Right lobe of liver (tissue), 6 donors: ENCODE measurements around the gene TMEM200A. TPM values are rescaled to one million over a fixed set of nuclear protein-coding genes. Genes with fewer than 3 reads are reported as not detected.

Source experiments
- ATAC-seq, 4 donors: fragments of 200-7000 bp; cut with Tn5 transposase; one replicate each; pipeline ENCODE4 v1.9.1; 2020; ENCODE audit warnings: mild to moderate bottlenecking in 4 of 4, moderate library complexity in 4 of 4
- DNase-seq, 3 donors: peaks; one replicate each; pipeline ENCODE4 v3.0.0-alpha.2; 2020
- H3K27ac ChIP-seq, 3 donors: fragments of 200-600 bp; one replicate each; pipeline ENCODE4 v1.8.0; 2022
- H3K27me3 ChIP-seq, 2 donors: fragments of 200-600 bp; one replicate each; pipeline ENCODE4 v1.8.0; 2022
- H3K36me3 ChIP-seq, 4 donors: fragments of 200-600 bp; sonication (generic) in 1 of 4; one replicate each; pipeline versions ENCODE4 v1.5.1 to v1.8.0; 2017 to 2022; ENCODE audit warnings: control low read depth in 1 of 4
- H3K4me1 ChIP-seq, 4 donors: fragments of 200-600 bp; sonication (generic) in 1 of 4; one replicate each; pipeline versions ENCODE4 v1.5.1 to v1.8.0; 2017 to 2022; ENCODE audit warnings: control low read depth in 1 of 4
- H3K4me3 ChIP-seq, 3 donors: fragments of 200-600 bp; one replicate each; pipeline ENCODE4 v1.8.0; 2022
- H3K9me3 ChIP-seq, 4 donors: fragments of 200-600 bp; sonication (generic) in 1 of 4; one replicate each; pipeline versions ENCODE4 v1.5.1 to v1.8.0; 2017 to 2022; ENCODE audit warnings: control low read depth in 1 of 4
- POLR2A ChIP-seq: fragments of 450-650 bp; IDR thresholded peaks from one replicate; pipeline ENCODE4 v1.6.1; 2017; ENCODE audit warnings: antibody characterized with exemption, mild to moderate bottlenecking
- WGBS: methylation state at CpG from one replicate; pipeline ENCODE4 v1.1.6; 2018; ENCODE audit warnings: low coverage, low lambda C conversion rate; ENCODE audit not compliant: insufficient coverage; ENCODE audit errors: missing lambda C conversion rate; 5-methylcytosine and 5-hydroxymethylcytosine counted together
- intact Hi-C, 2 donors: fragments of 100-400 bp; cut with DNase I; formaldehyde crosslinking; loops; one replicate each; pipeline versions ENCODE4 v1.11.2 to v1.14.1; 2022
- total RNA-seq, 6 experiments: library from RNA; depleted of rRNA in 2 of 6; stranded (reverse); fragments of >200 nt in 2 of 6; fragmentation: NEBNext Ultra II Directional in 3 of 6; extraction: Animal tissue kit (Norgen Biotek cat#: 25700) in 3 of 6; gene quantifications; one replicate each; pipeline versions ENCODE4 v1.1.0 to v1.2.4, GENCODE V29; 2016 to 2023
- TF ChIP-seq, protein P1 (sequence below), 4 donors: fragments of 200-600 bp in 3 of 4; fragments of 450-650 bp in 1 of 4; IDR thresholded peaks; one replicate each; pipeline versions ENCODE4 v1.5.1 to v1.8.0; 2016 to 2022; ENCODE audit warnings: antibody characterized with exemption in 4 of 4, mild to moderate bottlenecking in 2 of 4
- donor health status: DM: no; HTN: yes; CAD: no.
- donor health status: DM: no; HTN: no; CAD: no.
- donor health status: DM: no; HTN: no; CAD: no.
- donor health status: DM: no; HTN: yes; CAD: no.
- donor health status: DM: no; HTN: yes; CAD: no.

The TMEM200A gene
- total RNA-seq, 6 experiments from 2014 or later: 0.18 to 1.5 (median 0.31) TPM; not detected in 3

DNA sequence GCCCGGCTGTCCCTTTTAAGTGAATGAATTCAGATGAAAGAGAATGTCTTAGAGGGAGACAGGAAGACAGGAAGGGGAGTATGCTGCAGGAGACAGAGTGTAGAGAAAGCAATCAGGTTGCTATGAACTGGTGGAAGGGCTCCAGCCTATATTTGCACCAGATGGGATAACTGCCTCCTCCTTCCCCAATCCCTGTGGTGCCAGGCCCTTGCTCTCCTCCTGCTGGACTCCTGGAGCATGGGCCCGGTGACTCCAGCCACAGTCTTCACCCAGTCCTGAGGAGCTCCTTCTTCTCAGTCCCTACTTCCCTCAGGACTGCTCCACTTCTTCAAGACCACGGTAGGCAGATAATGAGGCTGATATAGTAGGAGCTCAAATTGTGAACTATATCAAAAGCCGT, 91.8 kb downstream of the TMEM200A start:
- DNase-seq: no peak
- no peaks in the 10 kb centered on the region for H3K36me3 ChIP-seq
- intact Hi-C loops: no loop called here
- TF ChIP-seq, protein P1, sequence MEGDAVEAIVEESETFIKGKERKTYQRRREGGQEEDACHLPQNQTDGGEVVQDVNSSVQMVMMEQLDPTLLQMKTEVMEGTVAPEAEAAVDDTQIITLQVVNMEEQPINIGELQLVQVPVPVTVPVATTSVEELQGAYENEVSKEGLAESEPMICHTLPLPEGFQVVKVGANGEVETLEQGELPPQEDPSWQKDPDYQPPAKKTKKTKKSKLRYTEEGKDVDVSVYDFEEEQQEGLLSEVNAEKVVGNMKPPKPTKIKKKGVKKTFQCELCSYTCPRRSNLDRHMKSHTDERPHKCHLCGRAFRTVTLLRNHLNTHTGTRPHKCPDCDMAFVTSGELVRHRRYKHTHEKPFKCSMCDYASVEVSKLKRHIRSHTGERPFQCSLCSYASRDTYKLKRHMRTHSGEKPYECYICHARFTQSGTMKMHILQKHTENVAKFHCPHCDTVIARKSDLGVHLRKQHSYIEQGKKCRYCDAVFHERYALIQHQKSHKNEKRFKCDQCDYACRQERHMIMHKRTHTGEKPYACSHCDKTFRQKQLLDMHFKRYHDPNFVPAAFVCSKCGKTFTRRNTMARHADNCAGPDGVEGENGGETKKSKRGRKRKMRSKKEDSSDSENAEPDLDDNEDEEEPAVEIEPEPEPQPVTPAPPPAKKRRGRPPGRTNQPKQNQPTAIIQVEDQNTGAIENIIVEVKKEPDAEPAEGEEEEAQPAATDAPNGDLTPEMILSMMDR (IDR thresholded peaks at IDR 0.05): no peak
- TF ChIP-seq POLR2A: no peak
- no peak overlapping the region for H3K27ac ChIP-seq
- no peaks in the 10 kb centered on the region for H3K9me3 ChIP-seq
- no peak for ATAC-seq
- H3K4me1 ChIP-seq: no peaks in the 10 kb centered on the region
- H3K4me3 ChIP-seq: no peak overlapping the region
- H3K27me3 ChIP-seq: no peaks in the 10 kb centered on the region
- 72% methylated on average over 2 of the region's 4 CpGs for WGBS

DNA sequence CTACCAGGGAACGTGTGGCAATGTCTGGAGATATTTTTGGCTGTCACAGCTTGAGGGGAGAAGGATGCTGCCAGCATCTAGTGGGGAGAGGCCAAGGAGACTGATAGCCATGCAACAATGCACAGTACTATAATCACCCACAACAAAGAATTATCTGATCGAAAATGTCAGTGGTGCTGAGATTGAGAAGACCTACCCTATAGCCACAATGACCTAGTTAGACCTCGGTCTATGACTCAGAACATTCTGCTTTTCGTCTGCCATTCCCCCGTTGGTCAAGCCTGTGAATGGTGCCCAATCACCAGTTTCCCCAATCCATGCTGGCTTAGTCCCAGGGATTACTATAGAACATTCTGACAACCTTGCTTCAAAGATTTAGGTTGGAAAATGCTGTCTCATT, 93.5 kb downstream of the TMEM200A start:
- H3K4me3 ChIP-seq: no peak overlapping the region
- TF ChIP-seq POLR2A: no peak
- TF ChIP-seq, protein P1 (IDR thresholded peaks at IDR 0.05): no peak
- H3K36me3 ChIP-seq: no peaks in the 10 kb centered on the region
- no peaks in the 10 kb centered on the region for H3K27me3 ChIP-seq
- no peaks in the 10 kb centered on the region for H3K4me1 ChIP-seq
- H3K9me3 ChIP-seq: no peaks in the 10 kb centered on the region
- H3K27ac ChIP-seq: no peak overlapping the region
- 47% methylated on average over 3 of the region's 5 CpGs for WGBS
- DNase-seq (no peak), ATAC-seq (no peak)
- intact Hi-C loops: no loop called here

DNA sequence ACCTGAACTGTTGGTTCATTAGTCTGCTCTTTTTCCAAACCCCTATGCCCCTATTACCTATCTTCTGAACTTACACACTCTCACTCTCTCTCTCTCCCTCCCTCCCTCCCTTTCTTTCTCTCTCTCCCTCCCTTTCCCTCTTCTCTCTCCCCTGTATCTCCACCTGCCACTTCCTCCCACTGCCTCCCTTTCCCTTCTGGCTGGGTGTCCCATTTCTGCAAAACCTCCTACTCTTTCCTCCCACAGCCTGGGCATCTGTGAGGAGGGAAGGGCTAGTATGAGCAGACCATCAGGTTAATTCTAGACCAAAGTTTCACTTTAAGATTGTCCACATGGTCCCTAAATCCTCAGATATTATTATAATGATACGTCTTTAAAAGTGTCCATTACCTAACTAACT, 95.1 kb downstream of the TMEM200A start:
- DNase-seq: no peak

DNA sequence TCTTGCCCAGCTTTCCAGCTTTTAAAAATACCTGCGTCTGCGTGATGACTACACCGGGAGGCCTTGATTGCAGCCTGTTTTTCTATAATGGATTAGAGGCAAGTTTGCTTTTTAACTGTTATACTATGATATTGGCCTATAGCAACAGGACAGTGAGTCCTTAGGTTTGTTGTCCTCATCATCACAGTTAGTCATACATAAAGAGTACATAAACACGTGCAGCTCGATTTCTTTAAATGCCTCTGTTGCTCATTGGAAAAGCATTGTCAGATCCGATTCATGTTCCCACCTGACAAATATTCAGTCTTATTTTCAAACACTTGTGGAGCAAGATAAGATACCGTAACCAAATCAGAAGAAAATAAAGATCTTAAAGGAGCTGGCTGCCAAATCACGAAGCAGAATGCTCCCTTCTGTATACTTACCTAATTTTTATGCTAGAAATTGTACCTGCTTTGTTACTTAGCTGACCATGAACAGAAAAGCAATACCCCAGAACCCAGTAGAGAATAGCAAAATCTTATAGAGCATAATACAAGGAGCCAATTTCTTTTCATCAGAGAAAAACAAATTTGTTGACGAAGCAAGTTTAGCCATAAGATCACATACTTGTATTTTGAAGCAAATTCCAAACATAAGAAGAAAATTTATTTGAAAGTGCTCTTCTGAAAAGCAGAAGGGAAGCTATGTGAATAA, 100.4 kb downstream of the TMEM200A start:
- H3K36me3 ChIP-seq: no peaks in the 10 kb centered on the region
- DNase-seq (no peak), ATAC-seq (no peak)
- intact Hi-C loops: no loop called here
- H3K4me3 ChIP-seq: no peak overlapping the region
- WGBS: 78% methylated on average over 9 of the region's 9 CpGs
- no peak overlapping the region for H3K27ac ChIP-seq
- no peaks in the 10 kb centered on the region for H3K4me1 ChIP-seq
- TF ChIP-seq POLR2A: no peak
- TF ChIP-seq, protein P1 (IDR thresholded peaks at IDR 0.05): no peak
- H3K9me3 ChIP-seq: no peaks in the 10 kb centered on the region
- no peaks in the 10 kb centered on the region for H3K27me3 ChIP-seq

More for the DNA sequence above, 95.1 kb downstream of the TMEM200A start:
- Histone ChIP-seq H3K27ac (no peak overlapping the region), H3K27me3 (no peaks in the 10 kb centered on the region), H3K4me3 (no peak overlapping the region), H3K4me1 (no peaks in the 10 kb centered on the region), H3K36me3 (no peaks in the 10 kb centered on the region), H3K9me3 (no peaks in the 10 kb centered on the region)
- WGBS: 64% methylated on average over 1 of the region's 1 CpG
- no peak for ATAC-seq
- no peak for TF ChIP-seq POLR2A
- TF ChIP-seq, protein P1 (IDR thresholded peaks at IDR 0.05): no peak
- intact Hi-C loops: no loop called here
